K562 (cell line): Measurements from ENCODE around the gene TSPY10.
"Not testable (repeated sequence)": the region's sequence is repeated elsewhere in the genome, so short reads cannot be mapped to it uniquely, and the experiment has no call there.

Source experiments
- KDM4B ChIP-seq, 2 experiments: fragments of 450-650 bp in 1 of 2; sonication (generic) in 1 of 2; IDR thresholded peaks; 2 replicates each; pipeline ENCODE4 v1.6.1; 2016 to 2017; ENCODE audit warnings: borderline replicate concordance in 2 of 2, antibody characterized with exemption in 1 of 2, low read depth in 1 of 2, mild to moderate bottlenecking in 1 of 2
- MAZ ChIP-seq, 2 experiments: fragments of 450-650 bp in 1 of 2; sonication (generic) in 1 of 2; formaldehyde crosslinking; IDR thresholded peaks in 1 of 2; conservative IDR thresholded peaks in 1 of 2; 2 replicates each; pipeline versions ENCODE4 v1.4.0 to v1.5.0; 2020; ENCODE audit warnings: mild to moderate bottlenecking in 1 of 2, missing genetic modification reagents in 1 of 2
- MXI1 ChIP-seq: IDR thresholded peaks from 2 replicates; pipeline ENCODE4 v1.6.1; 2011; ENCODE audit warnings: low read depth, mild to moderate bottlenecking, improper control_type of control experiment, low read length
- SIN3A ChIP-seq, 2 experiments: fragments of 150-350 bp in 1 of 2; IDR thresholded peaks; 2 replicates each; pipeline ENCODE4 v1.6.1; 2011 to 2016; ENCODE audit warnings: borderline replicate concordance in 2 of 2, low read depth in 2 of 2, low read length in 2 of 2, mild to moderate bottlenecking in 2 of 2, moderate library complexity in 2 of 2; ENCODE audit not compliant: control insufficient read depth in 1 of 2

DNA sequence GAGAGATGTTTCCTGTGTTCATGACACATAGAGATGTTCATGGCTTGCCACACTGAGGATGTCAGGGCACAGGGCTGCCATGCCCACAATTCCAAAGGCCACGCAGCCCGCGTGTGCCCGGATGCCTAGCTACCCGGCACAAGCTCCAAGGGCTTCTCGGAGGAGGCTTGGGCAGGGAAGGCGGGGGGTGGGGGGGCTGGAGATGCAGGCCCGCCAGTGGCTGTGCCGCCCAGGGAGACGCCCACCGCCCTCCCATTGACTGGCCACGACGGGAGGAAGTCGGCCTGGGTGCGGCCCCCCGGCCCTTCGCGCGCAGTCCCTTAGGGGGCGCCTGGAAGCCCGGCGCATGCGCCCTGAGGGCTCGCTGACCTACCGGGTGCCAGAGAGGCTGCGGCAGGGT is at the start of gene TSPY10:
- TF ChIP-seq SIN3A (IDR thresholded peaks at IDR 0.05; ENCODE audit: borderline replicate concordance in 2 of 2, control insufficient read depth in 1 of 2, low read depth in 2 of 2, low read length in 2 of 2); MAZ (CRISPR knock-in tag; conservative IDR thresholded peaks at IDR 0.05 in 1 of 2, IDR thresholded peaks at IDR 0.05 in 1 of 2); KDM4B (IDR thresholded peaks at IDR 0.05; ENCODE audit: borderline replicate concordance in 2 of 2, low read depth in 1 of 2); MXI1: not testable (repeated sequence)
